GM18526 (cell line): ENCODE results near the gene CLEC4G.

Experiments
- POLR2A ChIP-seq: IDR thresholded peaks from 3 replicates; pipeline ENCODE4 v1.6.1; 2011; ENCODE audit not compliant: insufficient read length; ENCODE audit errors: extremely low read depth

Gene CLEC4G

GRCh38 chr19:7692417-7693088 is 39.4 kb downstream of the CLEC4G start:
- no peak for TF ChIP-seq POLR2A

GRCh38 chr19:7691497-7691896 is 40.4 kb downstream of the CLEC4G start:
- TF ChIP-seq POLR2A, result no peak

DNA sequence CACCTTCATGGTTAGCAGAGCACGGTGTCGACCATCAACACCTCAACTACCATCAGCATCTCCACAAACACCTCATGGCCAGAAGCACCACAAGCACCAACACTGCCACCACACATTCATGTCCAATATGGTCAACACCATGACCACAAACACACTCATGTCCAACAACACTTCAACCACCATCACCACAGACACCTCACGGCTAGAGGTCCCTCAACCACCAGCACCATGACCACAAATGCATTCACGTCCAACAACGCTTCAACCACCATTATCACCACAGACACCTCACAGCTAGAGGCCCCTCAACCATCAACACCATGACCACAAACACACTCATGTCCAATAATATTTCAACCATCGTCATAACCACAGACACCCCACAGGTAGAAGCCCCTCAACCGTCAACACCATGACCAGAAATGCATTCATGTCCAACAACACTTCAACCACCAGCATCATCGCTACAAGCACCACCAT is 41.1 kb downstream of the CLEC4G start:
- TF ChIP-seq POLR2A, result no peak

- peak; percentile 3 for TF ChIP-seq POLR2A
These were observed 42.7 kb downstream of the CLEC4G start for GRCh38 chr19:7689165-7689564.

- TF ChIP-seq POLR2A, result peak; percentile 32
These were observed 44.7 kb downstream of the CLEC4G start for GRCh38 chr19:7687177-7687576.

DNA sequence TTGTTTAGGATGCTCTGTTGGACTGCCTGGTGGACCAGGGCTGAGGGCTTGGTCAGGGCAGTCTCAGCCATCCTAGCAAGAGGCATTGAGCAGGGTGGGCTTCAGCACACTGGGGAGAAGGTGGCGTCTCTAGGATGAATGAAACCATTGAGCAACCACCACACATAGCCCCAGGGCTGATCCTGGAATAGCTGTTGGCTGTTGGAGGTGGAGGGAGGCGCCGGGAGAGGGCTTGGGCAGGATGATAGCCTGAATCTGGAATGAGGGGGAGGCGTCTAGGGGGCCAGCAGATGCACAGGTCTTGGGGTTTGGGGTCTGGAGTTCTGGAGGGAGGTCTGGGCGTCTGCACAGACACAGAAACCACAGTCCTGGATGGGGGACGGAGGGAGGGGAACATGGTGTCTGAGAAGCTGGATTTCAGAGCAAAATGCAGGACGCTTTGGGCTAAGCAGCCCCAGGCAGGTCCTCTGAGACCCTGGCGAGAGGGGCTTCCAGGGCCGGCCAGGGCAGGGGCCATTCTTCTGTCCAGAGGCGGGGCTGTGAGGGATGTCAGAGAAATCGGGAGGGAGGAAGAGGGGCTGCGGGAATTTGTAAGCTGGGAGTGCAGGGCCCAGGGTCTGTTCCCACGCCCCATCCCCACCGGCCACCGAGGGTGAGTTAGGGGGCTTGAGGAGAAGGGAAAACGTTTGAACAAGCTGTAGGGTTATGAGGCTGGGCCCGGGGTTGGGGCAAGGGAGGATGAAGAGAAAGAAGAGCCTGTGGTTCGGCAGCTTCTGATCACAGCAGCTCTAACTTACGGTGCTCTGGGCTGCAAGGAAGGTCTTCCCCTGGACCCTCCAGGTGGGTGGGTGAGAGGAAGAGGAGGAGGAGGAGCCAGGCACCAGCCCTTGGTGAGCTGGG is 46.1 kb downstream of the CLEC4G start:
- no peak for TF ChIP-seq POLR2A

DNA sequence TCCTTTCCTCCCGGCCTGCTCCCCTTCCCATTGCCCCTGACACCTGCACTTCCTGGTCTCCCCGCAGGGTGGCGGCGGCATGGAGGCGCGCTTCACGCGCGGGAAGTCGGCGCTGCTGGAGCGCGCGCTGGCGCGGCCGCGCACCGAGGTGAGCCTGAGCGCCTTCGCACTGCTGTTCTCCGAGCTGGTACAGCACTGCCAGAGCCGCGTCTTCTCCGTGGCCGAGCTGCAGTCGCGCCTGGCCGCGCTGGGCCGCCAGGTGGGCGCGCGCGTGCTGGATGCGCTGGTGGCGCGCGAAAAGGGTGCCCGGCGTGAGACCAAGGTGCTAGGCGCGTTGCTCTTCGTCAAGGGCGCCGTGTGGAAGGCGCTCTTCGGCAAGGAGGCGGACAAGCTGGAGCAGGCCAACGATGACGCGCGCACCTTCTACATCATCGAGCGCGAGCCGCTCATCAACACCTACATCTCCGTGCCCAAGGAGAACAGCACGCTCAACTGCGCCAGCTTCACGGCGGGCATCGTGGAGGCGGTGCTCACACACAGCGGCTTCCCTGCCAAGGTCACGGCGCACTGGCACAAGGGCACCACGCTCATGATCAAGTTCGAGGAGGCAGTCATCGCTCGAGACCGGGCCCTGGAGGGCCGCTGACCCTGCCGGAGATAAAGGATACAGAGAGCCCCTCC is 49.6 kb downstream of the CLEC4G start:
- no peak for TF ChIP-seq POLR2A

GRCh38 chr19:7681340-7682174 is 50.4 kb downstream of the CLEC4G start:
- peak; percentile 41 for TF ChIP-seq POLR2A

DNA sequence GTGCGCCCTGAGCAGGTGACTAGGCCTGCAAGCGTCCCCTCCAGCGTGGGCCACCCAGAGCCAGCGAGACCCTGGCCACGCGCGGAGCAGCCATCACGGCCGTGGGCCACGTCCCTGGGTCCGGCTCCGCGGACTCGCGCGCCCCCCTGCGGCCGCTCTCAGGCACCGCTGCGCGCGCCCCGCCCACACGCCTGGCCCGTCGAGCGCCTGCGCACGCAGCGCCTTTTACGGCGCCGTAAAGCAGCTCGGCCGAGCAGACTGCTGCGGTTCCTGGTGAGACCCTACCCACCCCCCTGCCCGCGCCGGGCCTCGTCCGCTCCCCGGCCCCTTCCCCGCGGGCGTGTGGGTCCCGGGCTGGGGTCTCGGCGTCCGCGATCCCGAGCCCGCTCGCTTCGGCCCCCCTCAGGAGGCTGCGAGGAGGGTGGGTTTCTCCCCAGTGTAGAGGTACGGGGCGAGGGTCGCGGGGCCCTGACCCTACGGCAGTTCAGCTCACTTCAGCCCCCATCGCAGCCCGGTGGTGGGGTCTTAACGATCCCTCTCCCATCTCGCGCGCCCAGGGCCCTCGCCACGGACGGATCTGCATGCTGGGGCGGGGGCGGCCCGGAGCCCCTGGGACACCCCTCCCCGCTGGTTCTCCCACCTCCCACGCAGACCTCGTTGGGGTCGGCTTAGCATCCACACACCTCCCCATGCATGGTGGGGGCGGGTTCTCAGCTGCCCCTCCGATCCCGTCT is 51.1 kb downstream of the CLEC4G start, which contains the start of gene TRAPPC5:
TRAPPC5 (plus strand) TSS at position 228 of the 734 bp plus-strand sequence. CDS start 1,421 bp downstream, outside the sequence.
- peak; percentile 72 for TF ChIP-seq POLR2A

- no peak for TF ChIP-seq POLR2A
These were observed 51.9 kb downstream of the CLEC4G start for GRCh38 chr19:7679771-7680605.

GRCh38 chr19:7678971-7679751 is 52.7 kb downstream of the CLEC4G start:
- no peak for TF ChIP-seq POLR2A
